ENCODE measurements around the gene PTS.

PTS gene

DNA sequence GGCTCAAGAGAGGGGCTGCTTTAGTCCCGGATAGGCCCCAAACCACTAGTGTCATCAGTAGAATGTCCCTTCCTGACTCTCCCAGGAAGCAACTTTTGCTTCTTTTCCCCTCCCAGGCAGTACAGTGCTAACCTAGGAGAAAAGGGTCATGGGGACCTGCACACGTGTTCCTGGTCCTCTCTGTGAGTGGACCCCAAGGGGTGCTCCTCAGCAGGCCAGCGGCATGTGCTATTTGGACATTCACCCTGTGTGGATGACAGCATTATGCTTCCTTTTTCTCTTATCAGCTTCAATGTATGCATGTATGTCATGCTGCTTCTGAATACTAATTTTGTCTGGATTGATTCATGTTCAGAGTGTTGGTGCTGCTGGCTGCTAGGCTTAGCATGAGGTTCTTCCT, 52.6 kb downstream of the PTS start:
- H3K27me3 ChIP-seq (ENCODE audit: control insufficient read depth, insufficient read depth, low read length), result no peaks in the 10 kb centered on the region
- H3K27ac ChIP-seq (ENCODE audit: low read depth, low read length), result no peak overlapping the region
- H3K4me1 ChIP-seq (ENCODE audit: control insufficient read depth, insufficient read depth, low read length), result peaks cover 14% of the 10 kb centered on the region
- H3K9ac ChIP-seq (ENCODE audit: low read length), result no peak overlapping the region
- H3K4me3 ChIP-seq (ENCODE audit: low read depth, low read length), result no peak overlapping the region
- H3K36me3 ChIP-seq (ENCODE audit: control insufficient read depth, insufficient read depth, low read length), result no peaks in the 10 kb centered on the region
- H3K9me3 ChIP-seq (ENCODE audit: control insufficient read depth, insufficient read depth, low read depth, low read length), result no peaks in the 10 kb centered on the region

GRCh38 chr11:112279901-112280267, 53.7 kb downstream of the PTS start:
- Histone ChIP-seq H3K36me3 (ENCODE audit: control insufficient read depth, insufficient read depth, low read length) (no peaks in the 10 kb centered on the region), H3K27ac (ENCODE audit: low read depth, low read length) (no peak overlapping the region), H3K4me1 (ENCODE audit: control insufficient read depth, insufficient read depth, low read length) (peaks cover 14% of the 10 kb centered on the region), H3K9ac (ENCODE audit: low read length) (no peak overlapping the region), H3K4me3 (ENCODE audit: low read depth, low read length) (peak overlapping the region; percentile 73), H3K27me3 (ENCODE audit: control insufficient read depth, insufficient read depth, low read length) (no peaks in the 10 kb centered on the region; the same call in 1 of the 2 replicates), H3K9me3 (ENCODE audit: control insufficient read depth, insufficient read depth, low read depth, low read length) (no peaks in the 10 kb centered on the region)

DNA sequence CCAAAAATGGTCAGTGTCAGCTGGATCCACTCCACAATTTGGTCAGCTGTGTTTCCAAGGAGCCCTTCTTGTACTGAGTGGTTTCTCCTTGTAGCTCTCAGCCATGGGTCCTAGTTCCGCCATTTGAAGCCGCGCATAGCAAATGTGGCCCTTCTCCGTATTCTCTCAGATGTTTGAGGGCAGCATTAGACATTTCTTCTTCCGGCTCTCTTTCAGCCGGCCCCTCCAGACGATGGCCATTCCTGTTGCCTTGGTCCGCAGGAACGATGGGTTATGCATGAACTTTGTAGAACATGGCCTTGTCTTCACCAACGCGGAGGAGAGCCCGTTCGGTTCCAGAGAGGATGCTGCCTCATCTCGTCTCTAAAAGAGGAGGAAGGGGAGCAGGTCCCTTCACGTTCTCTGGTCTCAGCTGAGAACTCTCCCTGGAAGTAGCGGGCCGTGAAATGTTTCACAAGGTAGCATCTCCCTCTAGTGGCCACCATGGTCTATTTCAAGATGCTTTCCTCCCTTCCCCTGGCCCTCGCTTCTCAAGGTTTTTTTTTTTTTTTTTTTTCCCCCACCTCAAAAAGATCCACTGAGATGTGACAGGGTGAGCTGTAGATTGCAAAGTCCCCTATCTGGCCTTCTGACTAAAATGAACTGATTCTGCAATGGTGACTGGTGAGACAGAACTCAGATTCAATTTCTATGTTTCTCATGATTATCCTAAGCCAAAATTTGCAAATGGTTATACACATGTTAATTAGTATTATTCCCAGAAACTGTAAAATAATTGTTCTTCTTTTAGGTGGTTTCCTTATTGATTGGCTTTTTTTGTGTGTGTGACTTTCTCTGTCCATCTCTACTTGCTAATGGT, 54.3 kb downstream of the PTS start:
- H3K9ac ChIP-seq (ENCODE audit: low read length), result peak overlapping the region; percentile 35
- H3K9me3 ChIP-seq (ENCODE audit: control insufficient read depth, insufficient read depth, low read depth, low read length), result no peaks in the 10 kb centered on the region
- H3K27me3 ChIP-seq (ENCODE audit: control insufficient read depth, insufficient read depth, low read length), result no peaks in the 10 kb centered on the region; the same call in 1 of the 2 replicates
- H3K27ac ChIP-seq (ENCODE audit: low read depth, low read length), result no peak overlapping the region
- H3K4me3 ChIP-seq (ENCODE audit: low read depth, low read length), result peak overlapping the region; percentile 73
- H3K36me3 ChIP-seq (ENCODE audit: control insufficient read depth, insufficient read depth, low read length), result no peaks in the 10 kb centered on the region
- peaks cover 9% of the 10 kb centered on the region; the same call in 1 of the 2 replicates for H3K4me1 ChIP-seq (ENCODE audit: control insufficient read depth, insufficient read depth, low read length)

GRCh38 chr11:112281726-112282125, 55.5 kb downstream of the PTS start:
- peaks cover 4% of the 10 kb centered on the region; the same call in 1 of the 2 replicates for H3K4me1 ChIP-seq (ENCODE audit: control insufficient read depth, insufficient read depth, low read length)
- H3K4me3 ChIP-seq (ENCODE audit: low read depth, low read length), result no peak overlapping the region

More at GRCh38 chr11:112281726-112282125, 55.5 kb downstream of the PTS start:
- Histone ChIP-seq H3K27me3 (ENCODE audit: control insufficient read depth, insufficient read depth, low read length) (no peaks in the 10 kb centered on the region; the same call in 1 of the 2 replicates), H3K9me3 (ENCODE audit: control insufficient read depth, insufficient read depth, low read depth, low read length) (no peaks in the 10 kb centered on the region), H3K27ac (ENCODE audit: low read depth, low read length) (no peak overlapping the region), H3K36me3 (ENCODE audit: control insufficient read depth, insufficient read depth, low read length) (no peaks in the 10 kb centered on the region), H3K9ac (ENCODE audit: low read length) (no peak overlapping the region)

All from HUES6 (cell line).